GM18511 (cell line): ENCODE measurements around the gene MID2.
"Not testable (repeated sequence)": the region's sequence is repeated elsewhere in the genome, so short reads cannot be mapped to it uniquely, and the experiment has no call there.

Experiments used
- ATAC-seq: cut with Tn5 transposase; IDR thresholded peaks from one replicate; pipeline ENCODE4 v1.9.1; 2021; ENCODE audit warnings: mild to moderate bottlenecking, moderate library complexity; ENCODE audit not compliant: unreplicated experiment

The MID2 gene

DNA sequence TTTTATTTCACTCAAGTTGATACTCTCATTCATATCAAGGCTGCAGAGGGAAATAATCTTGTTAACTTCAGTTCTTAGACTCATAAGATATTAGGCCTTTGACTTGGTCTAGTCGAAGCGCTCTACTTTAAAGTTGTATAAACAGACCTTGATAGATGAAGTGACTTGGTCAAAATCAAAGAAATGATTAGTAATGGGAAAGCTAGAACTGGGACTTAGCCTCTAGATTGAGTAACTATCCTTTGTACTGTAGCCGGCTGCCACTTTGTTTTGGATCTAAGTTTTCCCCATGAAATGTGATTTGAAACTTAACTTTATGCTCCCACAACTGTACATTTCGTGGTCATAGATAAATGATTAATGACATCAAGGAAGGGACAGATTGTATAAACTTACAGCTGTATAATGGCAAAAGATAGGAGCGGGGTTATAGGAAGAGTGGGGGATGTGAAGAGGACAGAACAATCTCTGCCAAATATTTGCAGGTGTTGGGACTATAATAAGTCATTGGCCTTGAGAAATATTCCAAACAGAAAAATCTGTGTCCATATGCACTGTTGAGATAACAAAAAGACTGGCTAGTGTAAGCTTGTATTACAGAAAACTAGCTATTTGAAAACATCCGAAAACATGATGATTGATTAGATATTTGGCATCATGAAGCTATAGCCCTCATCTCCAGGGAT, 17.2 kb downstream of the MID2 start:
- no peak for ATAC-seq

DNA sequence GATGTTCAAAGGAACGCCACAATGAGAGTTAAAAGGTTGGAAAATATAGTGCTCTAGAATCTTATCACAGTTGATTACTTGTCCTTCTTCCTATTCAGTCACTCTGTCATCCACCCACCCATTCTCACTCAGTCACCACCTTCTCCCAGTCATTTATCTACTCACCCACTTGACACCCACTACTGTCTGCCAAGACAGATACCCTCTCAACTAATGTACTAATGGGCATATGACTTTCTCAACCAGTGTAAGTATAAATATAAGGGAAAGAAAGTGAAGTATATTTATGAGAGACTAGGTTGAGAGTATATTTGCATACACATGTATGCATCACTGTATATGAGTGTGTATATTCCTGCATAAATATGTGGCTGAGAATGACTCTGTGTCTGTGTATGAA, 20.0 kb downstream of the MID2 start:
- no peak for ATAC-seq

DNA sequence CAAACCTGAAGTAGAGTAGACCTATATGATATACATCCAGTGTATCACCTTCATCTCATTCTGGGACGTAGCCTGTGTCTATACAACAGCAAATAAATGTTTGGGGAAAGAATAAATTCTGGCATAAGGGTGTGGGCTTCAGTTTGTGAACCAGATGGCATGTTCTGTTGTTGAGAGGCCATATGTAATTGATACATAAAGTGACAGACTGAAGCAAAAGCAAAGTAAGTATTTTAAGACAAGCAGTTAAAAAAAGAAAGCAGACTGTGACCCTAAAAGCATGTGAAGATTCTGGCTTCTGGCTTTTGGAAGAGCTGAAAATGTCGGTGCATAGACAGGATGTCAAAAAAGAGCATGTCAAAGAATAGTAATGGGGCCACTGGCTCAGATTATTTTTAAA, 22.9 kb downstream of the MID2 start:
- ATAC-seq, result no peak

DNA sequence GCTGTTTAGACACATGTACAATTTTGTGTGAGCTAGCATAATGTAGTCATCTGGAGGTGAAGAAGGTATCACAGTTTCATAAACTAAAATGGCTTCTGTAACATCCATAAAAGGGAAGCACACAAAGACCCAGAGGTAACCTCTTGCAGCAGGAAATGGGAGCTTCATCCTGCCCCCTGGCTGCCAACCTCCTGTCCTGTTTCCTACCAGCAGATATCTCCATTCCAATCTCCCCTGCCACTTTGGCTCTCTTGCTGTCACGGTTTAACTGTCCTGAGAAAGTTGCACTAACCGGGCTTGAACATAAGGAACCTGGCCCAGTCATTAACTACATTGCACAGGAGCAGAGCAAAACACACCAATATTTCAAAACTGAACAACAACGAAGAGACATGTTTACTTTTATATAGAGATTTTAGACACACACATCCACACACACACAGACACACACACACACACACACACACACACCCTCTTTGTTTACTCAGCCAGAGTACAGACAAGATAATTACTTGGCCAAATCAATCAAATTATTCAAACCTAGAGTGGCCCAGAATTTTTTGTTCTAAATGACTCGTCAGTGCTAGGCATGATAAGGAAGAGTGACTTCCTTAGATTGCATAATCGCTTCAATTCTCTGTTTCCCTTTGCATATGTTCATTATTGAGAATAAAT, 24.2 kb downstream of the MID2 start:
- ATAC-seq, result no peak

DNA sequence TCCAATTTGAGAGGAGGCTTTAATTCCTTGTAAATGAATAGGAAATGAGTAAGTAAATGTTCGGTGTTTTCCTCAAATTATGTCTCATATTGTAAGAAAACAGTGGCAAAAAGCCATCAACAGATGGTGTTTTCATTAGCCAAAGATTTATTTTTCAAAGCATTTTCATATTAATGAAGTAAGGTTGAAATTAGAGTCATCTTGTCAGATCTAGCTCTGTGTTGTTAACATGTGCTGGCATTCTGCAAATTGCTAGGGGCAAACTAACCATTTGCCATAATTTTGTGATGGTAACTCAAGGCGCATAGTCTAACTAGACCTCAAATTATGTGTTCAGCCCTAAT, 24.7 kb downstream of the MID2 start:
- no peak for ATAC-seq

DNA sequence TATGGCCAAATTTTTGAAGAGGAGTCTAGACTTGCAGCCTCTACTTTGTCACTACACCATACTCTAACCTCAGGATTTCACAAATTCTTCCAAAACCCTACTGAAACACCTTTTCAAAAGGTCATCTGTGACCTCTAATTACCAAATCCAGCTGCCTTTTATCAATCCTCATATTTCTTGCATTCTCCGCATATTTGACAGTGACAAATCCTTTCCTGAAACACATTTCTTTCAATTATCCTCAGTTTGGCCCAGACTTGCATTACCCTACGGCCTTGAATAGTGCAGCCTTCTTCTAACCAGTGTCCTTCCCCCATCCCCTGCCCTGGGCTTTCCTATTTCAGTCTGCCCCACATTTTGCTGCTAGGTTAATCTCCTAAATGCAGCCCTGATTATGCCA, 25.5 kb downstream of the MID2 start:
- ATAC-seq, result no peak

DNA sequence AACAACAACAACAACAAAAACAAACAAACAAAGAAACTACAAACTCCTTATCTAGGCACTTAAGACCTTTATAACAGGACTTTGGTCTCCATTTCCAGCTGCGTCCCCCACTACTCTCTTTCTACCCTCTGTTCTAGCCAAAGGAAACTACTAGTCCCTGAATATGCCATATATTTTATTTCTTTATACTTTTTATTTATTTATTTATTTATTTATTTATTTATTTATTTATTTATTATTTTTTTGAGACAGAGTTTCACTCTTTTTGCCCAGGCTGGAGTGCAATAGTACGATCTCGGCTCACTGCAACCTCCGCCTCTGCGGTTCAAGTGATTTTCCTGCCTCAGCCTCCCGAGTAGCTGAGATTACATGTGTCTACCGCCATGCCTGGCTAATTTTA, 26.0 kb downstream of the MID2 start:
- ATAC-seq, result not testable (repeated sequence)

DNA sequence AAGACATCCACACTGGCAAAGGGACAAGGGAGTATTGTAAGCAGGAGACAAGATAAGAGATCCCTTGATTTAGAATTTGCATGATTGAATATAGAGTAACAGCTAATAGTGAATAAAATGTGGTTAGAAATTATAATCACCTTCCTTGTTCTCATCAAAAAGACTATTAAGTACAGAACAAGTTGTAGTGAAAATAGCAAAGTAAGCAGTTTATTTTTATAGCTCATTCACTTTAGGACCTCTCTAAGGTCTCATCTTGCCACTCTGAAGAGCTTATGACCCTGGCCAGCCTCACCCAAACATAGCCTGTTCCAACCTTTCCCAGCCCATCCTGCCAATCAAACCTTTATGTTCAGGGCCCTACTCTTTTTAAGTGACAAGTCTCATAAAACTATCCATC, 30.6 kb downstream of the MID2 start:
- ATAC-seq, result no peak

DNA sequence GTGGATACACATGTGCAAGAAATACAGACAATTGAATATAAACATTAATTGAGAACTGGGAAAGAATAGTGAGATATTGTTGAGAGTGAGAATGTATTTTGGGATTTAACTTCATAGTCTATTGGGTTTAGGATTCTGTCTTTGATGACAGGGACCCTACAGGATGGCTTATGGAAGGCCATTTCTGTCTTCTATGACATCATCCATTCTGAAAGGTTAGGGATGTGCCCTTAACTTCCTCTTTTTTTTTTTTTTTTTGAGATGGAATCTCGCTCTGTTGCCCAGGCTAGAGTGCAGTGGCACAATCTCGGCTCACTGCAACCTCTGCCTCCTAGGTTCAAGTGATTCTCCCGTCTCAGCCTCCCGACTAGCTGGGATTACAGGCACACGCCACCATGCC, 31.4 kb downstream of the MID2 start:
- not testable (repeated sequence) for ATAC-seq

DNA sequence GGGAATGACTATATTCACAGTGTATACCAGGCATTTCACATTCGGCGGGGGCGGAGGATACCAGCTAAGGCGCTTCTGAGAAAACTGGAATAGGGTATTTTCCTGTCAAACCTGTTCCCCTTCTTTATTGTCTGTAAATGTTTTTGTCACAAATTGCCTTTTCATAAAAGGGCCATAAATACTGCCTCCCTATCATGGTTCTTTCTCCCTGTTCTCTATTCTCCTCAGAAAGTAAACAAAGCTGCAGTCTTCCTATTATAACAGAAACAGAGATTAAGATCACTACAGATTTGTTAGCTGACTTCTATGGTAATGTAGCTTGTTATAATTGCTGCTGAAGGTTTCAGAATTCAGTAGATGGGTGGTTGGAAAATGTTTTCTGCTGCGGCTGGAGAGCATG, 32.2 kb downstream of the MID2 start:
- no peak for ATAC-seq

DNA sequence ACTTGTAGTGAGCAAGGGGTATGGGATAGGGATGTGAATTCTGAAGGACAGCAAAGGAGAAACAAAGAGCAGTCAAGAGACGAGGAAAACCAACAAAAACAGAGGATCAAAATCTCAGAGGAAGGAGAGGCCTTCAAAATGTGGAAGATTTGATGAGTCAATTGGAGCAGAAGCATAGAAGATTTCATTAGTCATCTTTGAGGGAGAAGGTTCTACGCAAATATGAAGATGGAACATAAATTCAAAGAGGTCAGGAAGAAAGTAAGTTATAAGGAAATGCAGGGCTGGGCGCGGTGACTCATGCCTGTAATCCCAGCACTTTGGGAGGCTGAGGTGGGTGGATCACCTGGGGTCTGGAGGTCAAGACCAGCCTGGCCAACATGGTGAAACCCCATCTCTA, 35.4 kb downstream of the MID2 start:
- ATAC-seq, result no peak

DNA sequence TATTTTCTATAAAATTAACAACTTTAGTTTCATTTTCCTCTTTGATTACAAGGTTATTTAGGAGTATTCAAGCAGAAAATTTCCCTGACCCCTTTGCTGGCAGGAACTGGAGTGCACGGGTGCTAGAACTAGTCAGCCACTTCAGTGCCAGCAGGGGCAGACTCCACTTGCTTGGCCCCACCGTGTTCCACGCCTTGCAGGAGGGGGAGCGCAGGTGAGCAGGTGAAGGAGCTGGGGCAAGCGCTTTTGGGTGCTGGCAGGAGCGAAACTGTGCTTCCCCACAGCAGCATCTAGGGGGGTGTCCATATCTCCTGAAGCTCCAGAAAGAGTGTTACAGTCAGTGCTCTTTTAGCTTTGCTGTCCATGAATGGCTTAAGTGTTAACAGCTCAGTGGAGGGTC, 45.5 kb downstream of the MID2 start:
- ATAC-seq, result no peak

DNA sequence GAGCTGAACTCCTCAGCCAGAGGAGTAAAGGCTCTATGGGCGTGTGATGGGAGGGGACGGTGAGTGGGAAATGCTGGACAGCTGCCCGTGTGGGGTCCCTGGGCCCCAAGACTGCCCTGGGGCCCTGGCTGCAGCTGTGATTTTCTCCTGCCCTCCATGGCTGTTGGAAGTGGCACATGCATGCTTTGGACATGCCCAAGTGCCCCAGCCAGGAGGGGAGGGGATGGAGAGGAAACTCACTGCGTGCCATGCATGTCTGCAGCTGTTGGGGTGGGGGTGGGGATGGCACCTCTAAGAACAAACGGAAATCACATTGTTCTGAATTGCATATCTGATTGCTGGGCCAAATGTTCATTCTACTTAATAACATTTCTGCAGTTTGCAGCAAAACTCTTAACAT, 52.4 kb downstream of the MID2 start:
- no peak for ATAC-seq

DNA sequence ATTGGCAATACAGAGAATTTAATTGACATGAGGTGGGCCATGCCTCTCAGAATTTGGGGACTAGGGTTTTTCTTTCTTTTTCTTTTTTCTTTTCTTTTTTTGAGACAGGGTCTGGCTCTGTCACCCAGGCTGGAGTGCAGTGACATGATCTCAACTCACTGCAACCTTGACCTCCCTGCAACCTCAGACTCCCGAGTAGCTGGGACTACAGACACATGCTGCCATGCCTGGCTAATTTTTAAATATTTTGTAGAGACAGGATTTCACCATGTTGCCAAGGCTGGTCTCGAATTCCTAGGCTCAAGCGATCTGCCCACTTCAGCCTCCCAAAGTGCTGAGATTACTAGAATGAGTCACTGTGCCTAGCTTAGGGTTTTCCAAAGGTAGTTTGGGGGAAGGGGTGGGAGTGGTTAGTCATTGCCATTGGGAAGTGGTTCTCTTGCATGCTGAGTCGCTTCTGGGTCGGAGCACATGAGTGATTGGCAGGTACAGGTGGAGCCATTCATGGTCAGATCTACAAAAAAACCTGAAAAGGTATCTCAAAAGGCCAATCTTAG, 54.5 kb downstream of the MID2 start:
- no peak for ATAC-seq

DNA sequence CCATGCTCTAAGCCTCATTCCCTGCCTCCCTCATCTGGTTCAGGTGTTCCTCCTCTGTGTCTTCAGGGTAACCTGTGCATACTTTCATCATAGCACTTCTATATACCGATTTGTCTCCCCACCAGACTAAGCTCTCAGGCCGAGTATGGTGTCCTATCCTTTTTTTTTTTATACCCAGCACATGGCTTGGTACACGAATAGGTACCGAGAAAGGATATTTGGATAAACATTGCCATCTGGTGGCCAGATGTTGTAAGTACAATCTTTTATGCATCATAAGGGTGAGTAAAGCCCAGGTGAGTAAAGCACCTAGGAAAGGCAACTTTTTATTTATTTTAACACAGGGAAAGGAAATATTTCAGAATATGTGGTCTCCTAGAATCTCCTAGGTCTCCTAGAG, 68.4 kb downstream of the MID2 start:
- peak; percentile 82 for ATAC-seq

DNA sequence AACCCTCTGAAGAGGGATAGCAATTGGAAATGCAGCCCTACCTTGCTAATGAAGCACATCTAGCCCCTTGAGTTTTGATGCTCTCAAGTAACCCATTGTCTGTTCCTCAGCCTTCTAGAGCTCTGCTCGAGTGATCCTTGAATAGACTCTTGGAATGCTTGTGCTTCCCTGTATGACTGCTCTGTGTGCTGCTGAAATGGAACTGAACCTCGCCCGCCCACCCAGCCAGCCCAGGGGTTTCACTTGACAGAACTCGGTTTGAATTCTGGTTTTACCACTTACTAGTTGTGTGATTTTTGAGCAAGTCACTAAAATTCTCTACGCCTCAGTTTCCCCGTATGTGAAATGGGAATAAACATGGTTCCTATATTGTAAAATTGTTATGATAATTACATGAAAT, 77.1 kb downstream of the MID2 start:
- ATAC-seq, result no peak

DNA sequence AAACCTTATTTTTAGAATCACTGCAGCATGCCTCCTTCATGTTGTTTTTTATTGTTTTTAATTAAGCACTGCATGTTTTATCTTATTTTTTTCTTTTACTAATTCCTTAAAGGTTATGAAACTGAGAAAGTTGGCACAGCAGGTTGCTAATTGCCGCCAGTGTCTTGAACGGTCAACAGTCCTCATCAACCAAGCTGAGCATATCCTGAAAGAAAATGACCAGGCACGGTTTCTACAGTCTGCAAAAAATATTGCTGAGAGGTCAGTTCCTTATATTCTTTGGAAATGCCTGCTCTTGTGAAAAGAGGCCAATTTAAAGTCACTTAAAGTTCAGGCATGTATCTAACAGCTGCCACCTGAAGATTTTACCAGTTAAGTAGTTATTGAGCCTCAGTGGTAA, 79.7 kb downstream of the MID2 start:
- ATAC-seq, result no peak

DNA sequence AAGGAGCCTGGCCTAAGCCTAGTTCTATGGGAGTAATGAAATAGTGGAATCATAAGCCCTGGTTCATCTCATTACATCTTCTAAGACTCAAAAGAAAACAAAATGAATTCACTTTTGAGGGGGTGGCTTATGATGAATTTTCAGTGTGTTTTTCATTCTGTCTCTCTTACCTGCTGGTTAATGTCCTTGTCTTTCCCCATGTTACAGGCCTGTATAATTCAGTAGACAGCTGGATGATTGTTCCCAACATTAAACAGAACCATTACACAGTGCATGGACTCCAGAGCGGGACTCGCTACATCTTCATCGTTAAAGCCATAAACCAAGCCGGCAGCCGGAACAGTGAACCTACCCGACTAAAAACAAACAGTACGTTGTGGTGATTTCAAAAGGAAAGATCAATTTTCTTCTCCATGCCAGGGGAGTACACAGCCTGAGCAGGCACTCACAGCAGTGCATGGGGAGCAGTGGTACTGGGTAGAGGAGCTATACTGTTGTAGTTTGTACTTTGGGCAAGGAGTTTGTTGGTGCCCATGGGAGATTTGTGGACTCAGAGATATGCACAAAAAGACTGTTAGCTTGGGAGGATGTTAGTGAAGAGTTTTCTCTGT, 98.6 kb downstream of the MID2 start:
- no peak for ATAC-seq

DNA sequence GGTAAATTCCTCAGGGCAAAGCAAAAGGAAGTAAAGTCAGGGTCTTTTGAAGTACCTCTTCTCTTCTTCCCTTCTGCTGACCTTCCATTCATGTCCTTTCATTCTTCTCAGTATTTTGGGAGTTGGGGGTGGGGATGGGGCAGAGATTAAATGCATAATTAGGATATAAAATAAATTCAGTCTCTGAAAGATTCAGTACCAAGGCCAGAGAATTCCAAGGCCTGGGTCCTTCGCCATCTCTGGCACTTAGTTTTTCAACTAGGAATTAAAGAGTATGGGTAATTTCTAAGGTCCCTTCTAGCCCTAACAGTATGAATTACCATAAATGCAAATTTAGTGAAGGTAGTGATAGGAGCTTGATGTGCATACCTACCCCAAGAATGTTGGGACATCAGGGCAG, 108.6 kb downstream of the MID2 start:
- no peak for ATAC-seq

DNA sequence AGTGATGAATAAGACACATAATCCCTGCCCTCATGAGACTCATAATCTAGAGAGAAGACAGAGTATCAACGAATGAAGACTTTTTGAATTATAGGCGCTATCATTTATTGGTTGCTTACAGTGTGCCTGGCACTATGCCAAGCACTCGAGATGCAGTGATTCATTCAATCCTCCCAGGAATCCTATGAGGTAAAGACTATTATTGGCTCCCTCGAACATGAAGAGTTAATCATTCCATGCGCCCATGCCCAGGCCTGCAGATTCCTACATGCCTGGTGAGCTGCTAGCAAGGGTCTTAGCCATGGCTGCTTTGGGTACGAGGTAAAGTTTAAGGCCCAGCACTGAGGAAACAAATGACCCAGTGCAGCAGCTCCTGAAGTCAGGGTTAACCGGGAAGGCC, 109.5 kb downstream of the MID2 start:
- ATAC-seq, result no peak

DNA sequence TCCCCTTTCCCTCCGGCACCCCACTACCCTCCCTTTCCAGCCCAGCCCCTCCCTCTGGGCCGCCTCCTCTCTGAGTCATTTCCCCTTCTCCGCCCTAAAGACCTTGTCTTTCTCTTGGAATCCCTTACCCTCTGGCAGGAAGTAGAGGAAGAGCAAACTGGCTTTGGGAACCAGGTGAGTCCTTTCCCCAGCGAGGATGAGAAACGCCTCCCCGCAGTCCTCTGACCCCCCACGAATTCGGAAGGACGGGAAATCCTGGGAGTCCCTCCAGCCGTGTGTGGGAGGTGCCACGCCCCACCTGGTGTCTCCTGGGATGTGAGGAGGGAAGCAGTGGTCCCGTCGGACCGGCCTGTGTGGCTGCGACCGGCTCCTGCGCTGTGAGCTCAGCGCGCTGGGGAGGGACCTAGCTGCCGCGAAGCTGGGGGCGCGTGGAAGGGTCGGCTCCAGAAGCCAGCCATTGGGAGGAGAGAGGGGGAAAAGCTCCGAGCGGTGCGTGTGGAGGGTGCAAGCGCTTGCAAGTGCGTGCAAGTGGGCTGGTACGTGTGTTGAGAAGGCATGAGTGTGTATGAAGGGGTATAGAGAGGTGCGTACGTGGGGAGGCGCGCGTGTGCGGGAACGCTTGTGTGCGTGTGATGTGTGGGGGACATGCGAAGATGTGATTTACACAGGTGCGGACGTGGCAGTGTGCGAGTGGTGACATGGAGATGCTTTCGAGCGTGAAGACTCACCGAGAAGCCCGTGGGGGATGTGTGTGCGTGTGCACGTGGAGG, 110.2 kb downstream of the MID2 start:
- no peak for ATAC-seq

DNA sequence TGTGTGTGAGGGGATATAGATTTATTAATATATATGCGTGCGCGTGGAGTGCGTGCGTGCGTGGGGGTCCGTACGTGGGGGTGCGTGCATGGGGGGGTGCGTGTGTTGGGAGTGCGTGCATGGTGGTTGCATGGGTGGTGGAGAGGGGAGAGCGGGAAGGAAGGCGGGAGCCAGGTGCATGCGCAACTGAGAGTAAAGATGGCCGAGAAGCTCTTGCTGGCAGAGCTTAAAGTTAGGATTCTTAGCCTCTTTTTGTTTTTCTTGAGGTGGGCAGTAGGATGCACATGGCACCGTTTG, 110.7 kb downstream of the MID2 start:
- no peak for ATAC-seq
